Stomach (tissue), 9 donors: Measurements from ENCODE around the gene CCDC3. TPM values are rescaled to one million over a fixed set of nuclear protein-coding genes. Genes with fewer than 3 reads are reported as not detected.

Experiments
- DNase-seq, 2 donors: peaks; one replicate each; pipeline versions ENCODE4 v3.0.0 to v3.0.0-alpha.2; 2013 to 2019
- H3K27ac ChIP-seq, 5 donors: fragments of 200-600 bp in 4 of 5; sonication (generic) in 4 of 5; one replicate each; pipeline ENCODE4 v1.5.1; 2013 to 2019; ENCODE audit warnings: mild to moderate bottlenecking in 1 of 5, moderate library complexity in 1 of 5
- H3K27me3 ChIP-seq, 3 donors: fragments of 200-600 bp; sonication (generic); one replicate each; pipeline ENCODE4 v1.5.1; 2017 to 2019; ENCODE audit warnings: mixed run types in 1 of 3
- H3K36me3 ChIP-seq, 4 donors: fragments of 200-600 bp; sonication (generic); 1 replicate in 3 of 4; 2 replicates in 1 of 4; pipeline ENCODE4 v1.5.1; 2016 to 2019
- H3K4me1 ChIP-seq, 4 donors: fragments of 200-600 bp; sonication (generic); one replicate each; pipeline ENCODE4 v1.5.1; 2016 to 2019
- H3K4me3 ChIP-seq, 4 donors: fragments of 200-600 bp; sonication (generic) in 3 of 4; one replicate each; pipeline ENCODE4 v1.5.1; 2016 to 2019; ENCODE audit warnings: mild to moderate bottlenecking in 1 of 4
- H3K9me3 ChIP-seq, 4 donors: fragments of 200-600 bp; sonication (generic); one replicate each; pipeline ENCODE4 v1.5.1; 2016 to 2019
- EP300 ChIP-seq: sonication (generic); formaldehyde crosslinking; IDR thresholded peaks from one replicate; pipeline ENCODE4 v1.6.1; 2017; ENCODE audit warnings: antibody characterized with exemption
- POLR2A ChIP-seq, 4 donors: fragments of 450-650 bp; IDR thresholded peaks; one replicate each; pipeline ENCODE4 v1.6.1; 2016; ENCODE audit warnings: antibody characterized with exemption in 4 of 4, control low read depth in 2 of 4, mild to moderate bottlenecking in 1 of 4, moderate library complexity in 1 of 4
- POLR2AphosphoS5 ChIP-seq, 3 donors: sonication (generic); formaldehyde crosslinking; IDR thresholded peaks; one replicate each; pipeline ENCODE4 v1.6.1; 2016; ENCODE audit warnings: antibody characterized with exemption in 3 of 3
- WGBS, 5 donors: extraction: QIAGEN DNeasy Blood & Tissue Kit in 3 of 5; methylation state at CpG; one replicate each; pipeline versions ENCODE4 v1.1.5 to v1.1.7; 2013 to 2018; 5-methylcytosine and 5-hydroxymethylcytosine counted together
- intact Hi-C: fragments of 100-400 bp; cut with DNase I; formaldehyde crosslinking; loops from one replicate; pipeline ENCODE4 v1.15.1; 2023; ENCODE audit warnings: low total_unique reads
- polyA plus RNA-seq, 3 donors: library from polyadenylated mRNA; stranded (reverse); fragments of 200-250 nt; gene quantifications; one replicate each; pipeline ENCODE4 v1.2.3, GENCODE V29; 2013
- total RNA-seq, 5 donors: library from RNA; depleted of rRNA; stranded (reverse); fragments of >200 nt; gene quantifications; one replicate each; pipeline versions ENCODE4 v1.1.0 to v1.2.3, GENCODE V29; 2014 to 2016
- TF ChIP-seq, protein P1 (sequence below), 7 experiments: fragments of 450-650 bp in 4 of 7; fragments of 200-600 bp in 3 of 7; sonication (generic) in 3 of 7; IDR thresholded peaks; one replicate each; pipeline ENCODE4 v1.5.1; 2016 to 2019; ENCODE audit warnings: antibody characterized with exemption in 7 of 7, control low read depth in 2 of 7, mild to moderate bottlenecking in 1 of 7
- donor health status: healthy with polysubstance abuse.
- donor health status: Bipolar disorder and iron deficiency.
- donor health status: healthy.

Gene CCDC3
- total and polyA plus RNA-seq, 8 donors = 1.8 to 11.0 (median 4.8) TPM; not detected in 1

DNA sequence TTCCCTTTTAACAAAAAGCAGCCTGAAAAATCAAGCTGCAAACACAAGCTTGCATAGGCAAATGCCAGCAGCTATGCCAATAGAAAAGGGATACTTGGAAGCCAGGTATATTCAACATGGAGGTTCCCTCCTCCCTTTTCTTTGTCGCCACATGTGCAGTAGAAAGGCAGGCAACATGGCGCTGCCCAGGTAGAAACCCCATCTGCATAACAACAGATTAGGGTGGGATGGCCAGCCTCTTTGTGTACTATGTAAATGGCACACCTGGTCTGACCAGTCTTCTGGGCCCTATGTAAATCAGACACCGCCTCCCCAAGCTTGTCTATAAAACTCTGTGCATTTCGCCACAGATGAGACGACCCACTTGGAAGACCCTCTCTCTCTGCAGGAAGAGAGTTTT, 58.1 kb downstream of the CCDC3 start:
- 83 to 96% (median 89%) methylated on average over 5 of the region's 5 CpGs for WGBS, 5 donors
- Histone ChIP-seq H3K27ac (no peak overlapping the region), H3K9me3 (no peaks in the 10 kb centered on the region), H3K27me3 (peaks cover 0 to under 1% (median 0%) of the 10 kb centered on the region in 3 donors), H3K36me3 (no peaks in the 10 kb centered on the region), H3K4me3 (no peak overlapping the region), H3K4me1 (no peaks in the 10 kb centered on the region)
- DNase-seq = no peak
- intact Hi-C loops = no loop called here
- TF ChIP-seq, protein P1, sequence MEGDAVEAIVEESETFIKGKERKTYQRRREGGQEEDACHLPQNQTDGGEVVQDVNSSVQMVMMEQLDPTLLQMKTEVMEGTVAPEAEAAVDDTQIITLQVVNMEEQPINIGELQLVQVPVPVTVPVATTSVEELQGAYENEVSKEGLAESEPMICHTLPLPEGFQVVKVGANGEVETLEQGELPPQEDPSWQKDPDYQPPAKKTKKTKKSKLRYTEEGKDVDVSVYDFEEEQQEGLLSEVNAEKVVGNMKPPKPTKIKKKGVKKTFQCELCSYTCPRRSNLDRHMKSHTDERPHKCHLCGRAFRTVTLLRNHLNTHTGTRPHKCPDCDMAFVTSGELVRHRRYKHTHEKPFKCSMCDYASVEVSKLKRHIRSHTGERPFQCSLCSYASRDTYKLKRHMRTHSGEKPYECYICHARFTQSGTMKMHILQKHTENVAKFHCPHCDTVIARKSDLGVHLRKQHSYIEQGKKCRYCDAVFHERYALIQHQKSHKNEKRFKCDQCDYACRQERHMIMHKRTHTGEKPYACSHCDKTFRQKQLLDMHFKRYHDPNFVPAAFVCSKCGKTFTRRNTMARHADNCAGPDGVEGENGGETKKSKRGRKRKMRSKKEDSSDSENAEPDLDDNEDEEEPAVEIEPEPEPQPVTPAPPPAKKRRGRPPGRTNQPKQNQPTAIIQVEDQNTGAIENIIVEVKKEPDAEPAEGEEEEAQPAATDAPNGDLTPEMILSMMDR (IDR thresholded peaks at IDR 0.05) = no peak
- TF ChIP-seq POLR2A (IDR thresholded peaks at IDR 0.05) (no peak), EP300 (no peak), POLR2AphosphoS5 (IDR thresholded peaks at IDR 0.05) (no peak)

- H3K4me3 ChIP-seq = no peak overlapping the region
- intact Hi-C loops = no loop called here
- H3K36me3 ChIP-seq = no peaks in the 10 kb centered on the region
- WGBS, 5 donors = 89 to 100% (median 100%) methylated on average over 1 of the region's 1 CpG
- TF ChIP-seq POLR2AphosphoS5 (IDR thresholded peaks at IDR 0.05) = no peak
- no peak for TF ChIP-seq EP300
- TF ChIP-seq, protein P1 (IDR thresholded peaks at IDR 0.05) = no peak
- no peak for TF ChIP-seq POLR2A (IDR thresholded peaks at IDR 0.05)
- H3K9me3 ChIP-seq = no peaks in the 10 kb centered on the region
- DNase-seq = no peak
- H3K27me3 ChIP-seq = peaks cover 0 to 5% (median 0%) of the 10 kb centered on the region in 3 donors
- H3K27ac ChIP-seq = no peak overlapping the region
- H3K4me1 ChIP-seq = no peaks in the 10 kb centered on the region
Observed at GRCh38 chr10:12941966-12942365, 59.5 kb downstream of the CCDC3 start.

GRCh38 chr10:12940791-12941190, 60.7 kb downstream of the CCDC3 start:
- Histone ChIP-seq H3K27ac (no peak overlapping the region), H3K9me3 (no peaks in the 10 kb centered on the region), H3K4me1 (no peaks in the 10 kb centered on the region), H3K27me3 (peaks cover 0 to 9% (median 0%) of the 10 kb centered on the region in 3 donors), H3K36me3 (no peaks in the 10 kb centered on the region), H3K4me3 (no peak overlapping the region)
- WGBS, 5 donors = 66 to 76% (median 67%) methylated on average over 5 of the region's 5 CpGs
- no peak for DNase-seq
- TF ChIP-seq POLR2A (IDR thresholded peaks at IDR 0.05) (no peak), POLR2AphosphoS5 (IDR thresholded peaks at IDR 0.05) (no peak), EP300 (no peak)
- TF ChIP-seq, protein P1 (IDR thresholded peaks at IDR 0.05) = no peak
- intact Hi-C loops = no loop called here

DNA sequence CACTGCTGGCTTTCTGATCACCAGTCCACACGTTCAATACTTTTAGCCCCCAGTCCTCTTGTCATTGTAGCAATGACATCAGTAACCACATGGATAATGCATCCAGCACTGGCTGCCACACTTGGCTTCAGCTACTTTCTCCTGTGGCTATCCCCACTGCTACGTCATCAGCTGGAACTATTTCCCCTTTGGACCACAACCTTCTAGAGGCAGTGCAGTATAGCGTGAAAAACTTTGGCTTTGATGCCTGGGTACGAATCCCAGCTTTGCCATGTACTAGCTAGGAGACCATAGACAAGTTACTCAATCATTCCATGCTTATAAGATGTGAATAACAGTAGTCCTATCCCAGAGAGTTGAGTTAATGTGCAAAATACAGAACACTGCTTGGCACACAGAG, 63.2 kb downstream of the CCDC3 start:
- Histone ChIP-seq H3K36me3 (no peaks in the 10 kb centered on the region), H3K27me3 (peaks cover 0 to 9% (median 0%) of the 10 kb centered on the region in 3 donors), H3K4me1 (no peaks in the 10 kb centered on the region), H3K27ac (no peak overlapping the region), H3K4me3 (no peak overlapping the region), H3K9me3 (no peaks in the 10 kb centered on the region)
- no peak for DNase-seq
- intact Hi-C loops = no loop called here
- TF ChIP-seq, protein P1 (IDR thresholded peaks at IDR 0.05) = no peak
- TF ChIP-seq POLR2A (IDR thresholded peaks at IDR 0.05) (no peak), POLR2AphosphoS5 (IDR thresholded peaks at IDR 0.05) (no peak), EP300 (no peak)
- WGBS, 5 donors = 48 to 62% (median 55%) methylated on average over 4 of the region's 4 CpGs
